GM19351 (cell line): ENCODE results near the gene BNC2.

Source experiments
- ATAC-seq: cut with Tn5 transposase; IDR thresholded peaks from one replicate; pipeline ENCODE4 v1.9.1; 2021; ENCODE audit warnings: mild to moderate bottlenecking, moderate library complexity; ENCODE audit not compliant: unreplicated experiment

Gene BNC2

DNA sequence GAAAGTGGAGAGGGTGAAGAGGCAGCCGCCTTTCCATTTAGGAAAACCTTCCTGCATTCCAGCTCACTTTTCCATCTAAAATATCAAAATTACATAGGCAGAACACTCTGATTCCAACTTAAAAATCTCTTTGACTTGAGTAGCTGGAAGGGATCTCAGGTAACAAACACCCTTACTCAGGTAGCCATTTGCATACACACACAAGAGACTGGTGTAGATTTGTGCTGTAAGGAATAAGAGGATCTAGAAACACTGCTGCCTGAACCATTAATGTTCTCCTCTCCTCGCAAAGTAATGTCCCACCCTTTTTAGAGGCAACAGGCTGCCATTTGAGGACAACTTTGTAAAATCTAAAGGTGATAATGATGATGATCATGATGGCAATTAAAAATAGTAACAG is 53.5 kb downstream of the BNC2 start:
- ATAC-seq: no peak

DNA sequence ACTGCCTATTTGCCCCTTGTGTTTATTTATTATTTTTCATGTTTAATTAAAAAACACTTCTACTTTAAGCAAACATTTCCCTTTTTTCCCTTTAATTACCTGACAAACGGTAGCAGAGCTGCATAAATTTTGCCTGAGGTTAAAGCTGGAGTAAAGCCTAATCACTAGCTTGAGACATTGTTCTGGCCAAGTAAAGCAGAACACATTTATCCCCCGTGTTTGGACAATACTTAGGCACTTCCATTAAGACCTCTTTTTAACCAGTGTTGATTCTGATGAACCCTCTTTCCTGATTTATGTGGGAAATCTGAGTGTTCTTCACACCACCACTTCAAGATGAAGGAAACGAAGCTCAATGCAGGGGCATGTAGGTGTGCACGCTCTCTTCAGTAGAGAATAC is 54.5 kb downstream of the BNC2 start:
- ATAC-seq: no peak

DNA sequence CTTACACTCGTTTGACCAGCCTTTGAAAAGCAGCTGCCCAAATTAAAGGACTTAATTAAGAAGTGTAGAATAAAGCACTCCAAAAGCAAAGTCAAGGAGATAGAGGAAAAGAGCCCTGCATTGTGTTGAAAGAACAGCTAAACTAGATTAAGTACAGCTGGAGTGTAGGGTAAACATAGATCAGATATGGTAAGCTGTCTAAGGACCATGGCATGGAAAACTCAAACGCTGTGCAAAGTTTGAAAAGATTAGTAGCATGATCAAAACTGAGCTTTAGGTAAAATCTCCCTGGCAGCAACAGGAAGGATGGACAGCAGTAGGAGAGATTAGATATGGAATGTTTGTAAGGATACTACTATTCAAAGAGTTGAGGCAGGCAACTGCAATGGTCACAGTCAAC is 55.4 kb downstream of the BNC2 start:
- no peak for ATAC-seq

DNA sequence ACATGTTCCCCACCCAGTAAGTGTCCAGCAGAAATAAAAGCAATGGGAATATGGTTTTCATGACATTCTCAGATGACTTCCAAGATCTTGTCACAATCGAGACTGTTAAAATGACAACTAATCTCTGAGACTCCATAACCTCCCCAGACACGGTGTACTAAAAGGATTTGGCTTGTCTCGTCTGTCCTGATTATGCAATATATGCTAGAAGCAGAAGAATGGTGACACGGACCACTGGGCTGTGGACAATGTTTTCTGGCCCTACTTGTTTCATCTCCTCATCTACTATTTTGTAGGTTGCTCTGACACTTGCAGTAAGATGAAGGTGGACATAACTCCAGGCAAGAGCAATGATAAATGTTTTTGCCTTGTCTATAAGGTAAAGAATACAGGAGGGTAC is 56.6 kb downstream of the BNC2 start:
- no peak for ATAC-seq

DNA sequence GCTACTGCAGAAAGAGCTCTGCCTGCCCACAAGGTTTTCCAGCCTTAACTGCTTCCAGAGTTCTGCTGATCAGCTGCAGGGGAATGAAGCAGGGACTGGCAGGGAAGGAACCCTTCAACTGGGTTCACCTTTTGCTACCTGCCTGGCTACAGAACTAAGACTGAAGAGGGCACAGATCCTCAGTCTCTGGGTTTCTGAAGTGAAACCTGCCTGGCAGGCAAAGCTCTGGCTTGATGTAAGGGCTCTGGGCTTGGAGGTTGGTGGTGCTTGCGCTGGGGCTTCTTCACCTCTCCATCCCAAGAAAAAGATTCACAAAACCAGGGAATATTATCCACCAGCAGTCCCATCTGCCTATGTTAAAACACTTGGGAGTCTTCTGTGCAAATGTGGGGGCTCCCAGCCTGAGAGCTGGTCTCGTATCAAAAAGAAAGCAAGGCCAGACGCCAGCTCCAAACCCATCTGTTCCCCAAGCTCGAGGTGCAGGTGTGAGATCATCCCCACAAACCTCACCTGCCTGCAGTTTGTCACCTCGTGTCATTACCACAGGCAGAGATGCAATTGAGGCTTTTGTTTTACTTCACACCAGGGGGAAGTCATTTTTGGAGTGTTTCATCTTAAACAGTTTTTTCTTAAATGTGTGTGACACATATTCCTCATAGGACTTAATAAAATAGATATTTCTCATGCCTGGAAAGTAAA is 58.3 kb downstream of the BNC2 start:
- no peak for ATAC-seq

DNA sequence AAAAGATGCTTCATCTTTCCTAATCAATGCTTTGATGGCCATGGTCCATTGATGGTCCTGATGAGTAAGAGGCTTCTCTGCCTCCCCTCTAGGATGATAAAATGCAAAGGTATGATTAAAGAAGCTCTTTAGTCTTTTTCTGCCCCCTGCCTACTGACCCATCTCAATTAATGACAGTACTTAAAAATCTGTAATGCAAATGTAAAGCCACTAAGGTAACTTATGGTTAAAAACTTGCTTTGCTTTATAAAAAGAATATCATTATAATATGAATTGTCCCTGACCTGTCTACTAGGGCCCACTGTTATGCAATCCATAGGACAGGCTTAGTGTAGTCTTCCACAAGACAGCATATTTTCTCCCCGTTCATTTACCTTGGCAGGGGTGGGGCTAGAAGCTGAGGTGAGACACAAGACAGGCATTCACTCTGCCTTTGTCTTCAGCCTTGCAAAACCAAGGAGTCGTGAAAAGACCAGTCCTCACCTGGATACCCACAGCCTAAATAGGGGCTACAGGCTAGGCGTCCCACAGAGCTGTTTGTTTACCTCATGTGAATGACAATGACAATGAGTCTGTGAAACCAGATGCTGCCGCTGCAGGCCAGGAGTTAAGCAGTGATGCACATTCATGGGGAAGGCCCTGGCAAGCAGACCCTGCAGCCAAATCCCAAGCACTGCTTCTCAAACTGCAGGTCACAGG is 60.4 kb downstream of the BNC2 start:
- ATAC-seq: no peak

DNA sequence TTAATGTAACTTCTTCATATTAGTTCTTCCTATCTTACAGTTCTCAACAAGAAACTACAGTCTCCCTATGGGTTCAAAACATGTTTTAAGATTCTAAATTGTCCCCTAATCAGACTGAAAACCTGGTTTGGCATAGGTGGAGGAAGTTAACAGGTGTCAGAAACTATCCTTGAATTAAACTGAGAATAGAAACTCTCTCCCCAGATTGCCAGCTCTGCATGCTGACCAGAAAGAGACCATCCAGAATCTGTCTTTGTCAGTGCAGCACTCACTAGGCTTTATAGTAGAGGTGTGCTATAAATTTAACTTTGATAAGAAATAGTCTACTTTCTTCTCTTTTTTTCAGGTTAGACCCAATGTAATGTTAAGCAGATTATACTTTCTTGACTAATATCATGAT is 63.8 kb downstream of the BNC2 start:
- no peak for ATAC-seq

DNA sequence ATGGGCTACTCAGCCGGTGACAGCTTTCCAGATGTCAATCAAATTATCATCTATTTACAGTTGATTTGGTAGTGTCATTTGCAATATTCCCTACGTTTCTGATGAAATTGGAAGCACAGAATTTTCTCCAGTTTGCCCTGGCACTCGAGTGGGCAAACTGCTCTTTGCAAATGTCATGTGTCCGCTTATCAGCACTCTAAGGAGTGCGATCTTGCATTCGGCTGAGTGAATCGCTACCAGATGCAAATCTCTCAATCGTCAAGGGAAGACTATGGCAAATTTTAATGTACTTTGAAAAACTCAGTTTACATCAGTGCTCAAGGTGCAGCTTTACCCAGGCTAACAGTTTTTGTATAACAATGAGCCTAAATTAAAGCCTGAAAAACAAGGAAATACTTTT is 66.8 kb downstream of the BNC2 start:
- no peak for ATAC-seq

DNA sequence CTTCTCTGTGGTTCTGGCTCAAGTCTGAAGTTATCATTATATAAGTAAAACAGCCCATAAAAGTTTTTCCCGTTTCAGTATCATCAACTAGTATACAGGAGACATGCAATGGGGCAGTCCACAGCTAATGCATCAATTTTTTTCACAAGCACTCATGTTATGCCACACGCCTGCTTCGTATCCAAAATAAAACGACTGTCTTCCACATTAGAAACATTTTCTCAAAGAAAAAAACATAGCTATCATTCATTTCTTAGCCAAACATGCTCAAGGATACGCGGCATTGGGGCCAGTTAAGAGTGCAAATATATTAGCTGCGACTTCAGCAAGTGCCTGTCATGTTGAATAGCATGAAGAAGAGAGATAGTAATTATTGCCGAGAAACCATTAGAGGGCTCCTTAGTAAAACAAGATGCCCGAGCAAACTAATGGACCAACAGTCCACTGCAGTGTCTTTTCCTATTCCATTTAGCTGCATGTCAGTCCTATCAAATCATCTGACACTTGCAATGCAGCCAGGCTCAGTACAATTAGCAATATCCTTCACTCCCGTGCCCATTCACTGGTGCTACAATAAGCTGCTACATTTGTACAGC is 68.5 kb downstream of the BNC2 start:
- no peak for ATAC-seq

DNA sequence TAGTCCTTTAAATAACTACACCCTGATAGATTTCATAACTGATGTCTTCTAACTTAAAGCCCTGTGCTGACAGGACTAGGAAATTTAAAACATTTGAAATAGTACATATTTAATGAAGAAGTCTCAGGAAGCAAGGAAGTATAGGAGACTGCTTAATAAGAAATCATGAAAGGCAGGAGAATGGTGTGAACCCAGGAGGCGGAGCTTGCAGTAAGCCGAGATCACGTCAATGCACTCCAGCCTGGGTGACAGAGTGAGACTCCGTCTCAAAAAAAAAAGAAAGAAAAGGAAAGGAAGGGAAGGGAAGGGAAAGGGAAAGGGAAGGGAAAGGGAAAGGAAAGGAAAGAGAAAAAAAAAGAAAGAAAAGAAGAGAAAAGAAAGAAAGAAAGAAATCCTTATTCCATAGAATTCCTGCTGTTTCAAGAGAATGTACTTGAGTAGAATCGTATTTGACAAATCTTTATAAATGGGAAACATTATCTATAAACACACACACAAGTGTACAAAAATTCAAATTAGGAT is 74.1 kb downstream of the BNC2 start:
- ATAC-seq: no peak

DNA sequence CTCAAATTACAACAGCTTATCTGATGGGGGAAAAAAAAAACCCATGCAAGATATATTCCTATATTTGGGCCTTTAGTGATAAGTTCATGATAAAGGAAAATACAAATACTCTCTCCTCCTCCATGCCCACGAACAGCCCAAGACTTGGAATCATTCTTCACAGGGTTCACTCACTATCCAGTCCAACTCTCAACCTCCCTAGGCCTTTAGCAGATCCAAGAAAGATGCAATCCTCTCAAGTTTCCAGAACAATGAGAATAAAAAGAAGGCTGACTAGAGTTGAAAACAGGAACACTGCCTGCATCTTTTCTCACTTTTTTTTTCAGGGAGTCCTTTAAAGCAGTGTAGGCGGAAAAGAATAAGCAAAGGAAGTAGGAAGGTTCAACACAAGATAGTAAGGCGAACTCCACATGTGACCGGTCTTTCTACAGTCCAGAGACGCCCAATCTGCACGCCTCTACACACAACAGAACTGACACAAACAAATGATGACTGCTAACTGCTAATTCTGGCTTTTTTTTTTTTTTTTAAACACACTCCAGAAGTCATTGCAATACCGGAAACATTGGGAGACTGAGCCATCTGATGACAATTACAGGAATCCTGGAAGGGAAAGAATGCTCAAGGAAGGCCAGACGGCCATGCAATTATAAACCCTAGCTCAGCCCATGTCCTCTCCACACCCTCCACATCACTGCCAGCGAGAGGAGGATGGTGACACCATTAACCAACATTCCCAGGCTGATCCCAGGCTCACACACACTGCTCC is 75.4 kb downstream of the BNC2 start:
- ATAC-seq: no peak

DNA sequence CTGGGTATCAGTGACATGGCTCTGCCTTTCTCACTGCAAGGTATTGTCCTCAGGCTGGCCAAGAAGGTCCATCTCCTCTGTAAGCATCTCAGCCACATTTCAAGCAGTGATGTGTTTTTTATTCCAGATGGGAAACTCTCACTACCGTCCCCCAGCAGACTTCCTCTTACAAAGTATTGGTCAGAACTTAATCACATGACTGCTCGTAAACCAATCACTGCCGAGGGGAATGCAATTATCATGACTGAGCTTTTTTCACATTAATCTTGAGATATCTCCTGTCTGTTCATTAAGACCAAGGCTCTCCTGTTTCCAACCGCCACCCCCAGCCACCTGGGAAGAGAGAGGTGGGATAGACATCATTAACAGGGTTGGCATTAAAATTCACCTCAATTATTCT is 76.4 kb downstream of the BNC2 start:
- no peak for ATAC-seq

DNA sequence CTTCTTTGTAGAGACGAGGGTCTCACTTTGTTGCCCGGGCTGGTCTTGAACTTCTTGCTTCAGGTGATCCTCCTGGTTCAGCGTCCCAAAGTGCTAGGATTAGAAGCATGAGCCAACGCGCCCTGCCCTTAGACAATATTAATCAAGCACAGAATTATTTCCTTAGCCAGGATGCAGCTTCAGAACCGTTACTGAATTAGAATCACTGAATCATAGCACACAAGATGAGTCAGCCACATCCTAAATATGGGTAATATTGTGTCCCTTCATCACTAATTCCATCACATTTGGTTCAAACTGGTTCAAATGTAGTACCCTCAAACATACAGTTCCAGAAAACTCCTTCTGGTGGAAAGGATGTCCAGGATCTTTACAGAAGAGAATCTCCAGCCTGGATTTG is 82.7 kb downstream of the BNC2 start:
- ATAC-seq: no peak

DNA sequence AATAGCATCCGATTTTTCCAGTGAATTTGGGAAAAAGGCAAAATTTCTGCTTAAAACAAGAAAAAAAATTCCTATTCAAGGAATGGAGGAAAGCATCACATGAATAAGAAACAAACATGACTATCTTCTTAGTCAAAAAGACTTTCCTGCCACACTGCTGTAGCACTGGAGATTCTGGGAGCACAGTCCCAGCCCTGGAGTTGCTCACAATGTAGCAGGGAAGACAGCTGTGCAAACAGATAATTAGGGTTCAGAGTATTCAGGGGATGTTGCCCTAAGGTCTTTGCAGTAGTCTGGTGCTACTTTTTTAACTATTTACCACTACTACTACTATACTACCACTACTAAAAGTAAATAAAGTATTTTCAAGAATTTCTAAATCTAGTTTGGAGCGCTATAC is 86.5 kb downstream of the BNC2 start:
- no peak for ATAC-seq

DNA sequence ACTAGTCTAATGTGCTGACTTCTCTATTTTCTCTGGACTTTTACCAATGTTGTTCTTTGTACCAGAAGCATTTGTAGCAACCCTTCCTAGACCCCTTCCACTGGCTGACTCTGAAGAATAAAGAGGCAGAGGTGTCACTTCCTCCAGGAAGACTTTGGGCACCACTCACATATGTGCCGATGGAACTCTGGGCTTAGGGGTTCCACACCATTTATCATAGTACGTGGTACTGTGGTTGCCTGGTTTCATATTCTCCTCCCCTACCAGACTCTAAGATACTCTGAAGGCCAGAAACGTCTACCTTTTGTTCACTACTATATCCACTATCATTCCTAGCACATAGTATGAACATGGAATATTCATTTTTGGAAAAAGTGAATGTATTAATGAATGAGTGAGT is 88.0 kb downstream of the BNC2 start:
- no peak for ATAC-seq

DNA sequence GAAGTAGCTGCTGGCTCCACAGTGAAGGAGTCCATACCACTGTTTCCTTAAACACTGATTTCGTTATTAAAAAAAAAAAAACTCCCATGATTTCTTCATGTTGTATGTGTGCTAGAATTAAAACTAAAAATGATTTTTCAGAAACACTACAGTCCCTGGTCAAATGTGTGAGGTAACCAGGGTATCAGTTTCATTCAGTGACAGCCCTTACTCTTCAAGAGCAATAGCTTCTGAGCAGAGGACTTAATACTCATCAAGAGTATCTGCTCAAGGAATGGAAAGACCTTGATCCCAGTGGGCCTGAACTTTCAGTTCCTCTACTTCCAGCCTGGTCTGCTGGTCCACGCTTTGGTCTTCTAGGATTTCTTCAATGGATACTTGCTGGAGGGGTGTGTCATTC is 95.1 kb downstream of the BNC2 start:
- no peak for ATAC-seq

DNA sequence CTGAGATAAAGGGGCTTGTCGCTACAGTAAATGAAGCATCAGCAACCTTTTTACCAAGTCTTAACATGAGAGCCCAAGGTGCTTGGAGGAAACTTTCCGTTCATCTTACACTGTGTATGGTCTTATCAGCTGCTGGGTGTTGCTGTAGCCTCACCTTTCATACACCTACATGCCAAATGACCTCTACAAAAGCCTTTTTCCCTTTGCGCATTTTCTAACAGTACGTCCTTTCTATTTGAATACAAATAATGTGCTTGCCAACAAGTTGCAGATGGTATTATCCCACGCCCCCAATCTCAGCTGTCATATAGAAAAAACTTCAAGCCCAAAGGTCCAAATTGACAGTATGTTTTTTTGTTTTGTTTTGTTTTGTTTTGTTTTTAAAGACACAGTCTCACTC is 96.9 kb downstream of the BNC2 start:
- ATAC-seq: no peak

DNA sequence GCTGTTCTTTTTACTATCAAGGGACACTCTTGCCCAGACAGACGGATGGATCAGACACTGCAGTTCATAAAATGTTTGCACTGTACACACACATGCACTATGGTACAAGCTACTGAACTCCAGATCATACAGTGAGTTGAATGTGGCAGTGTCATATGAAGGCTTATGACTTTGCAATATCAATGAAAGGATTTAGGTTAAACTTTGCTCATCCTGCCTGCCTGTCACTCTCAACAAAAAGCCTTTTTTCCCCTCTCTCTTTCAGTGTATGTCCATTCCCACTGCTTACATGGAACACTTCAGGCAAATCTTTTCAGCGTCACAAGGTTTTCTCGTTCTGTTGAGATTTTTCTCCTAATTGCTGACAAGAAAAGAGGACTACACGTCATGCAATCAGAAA is 97.4 kb downstream of the BNC2 start:
- no peak for ATAC-seq

DNA sequence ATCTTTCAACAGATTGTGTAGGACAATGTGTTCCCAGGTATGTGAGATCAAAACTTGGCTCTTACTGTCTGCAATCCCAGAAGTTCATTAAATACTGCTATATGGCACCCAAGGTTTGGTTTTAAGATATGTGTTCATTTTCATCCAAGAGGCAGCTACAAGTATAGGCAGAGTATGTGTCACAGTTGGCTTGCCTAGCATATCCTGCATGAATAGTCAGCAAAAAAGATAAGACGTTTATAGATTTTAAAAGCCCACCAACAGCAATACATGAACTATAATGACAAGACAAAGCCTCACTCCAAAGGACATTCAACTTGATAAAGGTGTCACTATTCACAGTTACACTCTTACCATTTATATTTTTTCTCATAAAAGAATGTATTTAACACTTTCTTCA is 99.1 kb downstream of the BNC2 start:
- no peak for ATAC-seq

DNA sequence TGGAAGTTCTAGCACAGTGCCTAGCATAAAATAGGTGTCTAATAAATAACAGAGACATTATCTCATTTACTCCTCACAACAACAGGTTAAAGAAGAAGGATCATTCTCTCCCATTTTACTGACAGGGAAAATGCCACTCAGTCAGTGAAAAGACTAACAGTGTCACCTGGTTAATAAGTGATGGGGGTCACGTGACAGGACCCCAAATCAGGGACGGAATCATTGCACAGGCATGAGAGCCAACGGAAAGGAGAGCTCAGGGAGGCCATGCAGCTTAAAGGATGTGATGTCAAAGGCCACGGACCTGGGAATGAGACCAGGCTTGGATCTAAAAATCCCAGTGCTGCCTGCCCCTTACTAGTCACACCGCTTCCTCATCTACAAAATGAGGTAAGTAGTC is 101.2 kb downstream of the BNC2 start:
- no peak for ATAC-seq

DNA sequence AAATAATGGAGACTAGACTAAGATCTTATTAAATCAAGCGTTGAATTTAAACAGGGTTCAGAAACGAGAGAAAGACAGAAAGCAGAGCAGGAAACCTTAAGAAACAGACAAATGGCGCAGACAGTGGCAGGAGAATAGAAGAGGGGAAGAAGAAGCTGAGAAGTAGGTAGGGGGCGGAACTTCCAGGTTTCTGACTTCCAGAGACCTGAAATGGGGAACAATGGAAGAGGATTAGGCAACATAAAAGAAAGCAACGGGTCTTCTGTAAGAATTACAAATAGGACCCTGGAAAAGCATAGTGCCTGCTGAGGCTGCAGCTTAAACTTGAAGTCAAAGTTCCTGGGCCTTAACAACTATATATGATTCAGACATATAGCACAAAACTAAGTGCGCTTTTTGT is 101.7 kb downstream of the BNC2 start:
- ATAC-seq: no peak

DNA sequence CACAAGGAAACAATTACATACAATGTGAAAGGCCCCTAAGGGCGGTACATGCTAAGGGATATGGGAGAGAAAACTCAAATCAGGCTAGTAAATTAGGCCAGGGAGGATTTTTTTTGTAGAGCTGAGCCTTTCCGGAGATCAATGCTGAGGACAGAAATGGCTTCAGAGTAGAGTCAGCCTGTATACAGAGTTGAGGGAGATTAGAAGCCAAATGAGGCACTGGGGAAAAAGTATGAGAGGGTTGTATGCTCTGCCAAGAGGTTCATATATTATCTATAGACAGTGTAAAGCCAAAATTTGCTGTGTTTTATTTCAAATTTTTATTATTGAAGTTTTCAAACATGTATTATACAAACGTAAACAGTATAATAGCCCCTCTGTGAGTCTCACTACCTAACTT is 103.1 kb downstream of the BNC2 start:
- ATAC-seq: no peak
